ENCODE data around the gene SHKBP1.
"Not testable (repeated sequence)": the region's sequence is repeated elsewhere in the genome, so short reads cannot be mapped to it uniquely, and the experiment has no call there.

SHKBP1 gene

GRCh38 chr19:40622773-40623075 is 46.1 kb downstream of the SHKBP1 start:
- H3K9me3 ChIP-seq (ENCODE audit: control insufficient read depth in 1 of 2, low read length in 2 of 2), result no peaks in the 10 kb centered on the region
- peaks cover 20 to 26% of the 10 kb centered on the region in 2 donors for H3K36me3 ChIP-seq (ENCODE audit: control insufficient read depth in 1 of 2, insufficient read depth in 2 of 2, low read length in 2 of 2)
- H3K4me1 ChIP-seq (ENCODE audit: control insufficient read depth in 1 of 2, insufficient read depth in 2 of 2, low read length in 2 of 2), result no peaks in the 10 kb centered on the region
- H3K27ac ChIP-seq (ENCODE audit: low read length), result no peak overlapping the region
- H3K4me3 ChIP-seq (ENCODE audit: low read depth in 1 of 2, low read length in 2 of 2), result no peak overlapping the region
- no peaks in the 10 kb centered on the region for H3K27me3 ChIP-seq (ENCODE audit: low read depth, low read length)

DNA sequence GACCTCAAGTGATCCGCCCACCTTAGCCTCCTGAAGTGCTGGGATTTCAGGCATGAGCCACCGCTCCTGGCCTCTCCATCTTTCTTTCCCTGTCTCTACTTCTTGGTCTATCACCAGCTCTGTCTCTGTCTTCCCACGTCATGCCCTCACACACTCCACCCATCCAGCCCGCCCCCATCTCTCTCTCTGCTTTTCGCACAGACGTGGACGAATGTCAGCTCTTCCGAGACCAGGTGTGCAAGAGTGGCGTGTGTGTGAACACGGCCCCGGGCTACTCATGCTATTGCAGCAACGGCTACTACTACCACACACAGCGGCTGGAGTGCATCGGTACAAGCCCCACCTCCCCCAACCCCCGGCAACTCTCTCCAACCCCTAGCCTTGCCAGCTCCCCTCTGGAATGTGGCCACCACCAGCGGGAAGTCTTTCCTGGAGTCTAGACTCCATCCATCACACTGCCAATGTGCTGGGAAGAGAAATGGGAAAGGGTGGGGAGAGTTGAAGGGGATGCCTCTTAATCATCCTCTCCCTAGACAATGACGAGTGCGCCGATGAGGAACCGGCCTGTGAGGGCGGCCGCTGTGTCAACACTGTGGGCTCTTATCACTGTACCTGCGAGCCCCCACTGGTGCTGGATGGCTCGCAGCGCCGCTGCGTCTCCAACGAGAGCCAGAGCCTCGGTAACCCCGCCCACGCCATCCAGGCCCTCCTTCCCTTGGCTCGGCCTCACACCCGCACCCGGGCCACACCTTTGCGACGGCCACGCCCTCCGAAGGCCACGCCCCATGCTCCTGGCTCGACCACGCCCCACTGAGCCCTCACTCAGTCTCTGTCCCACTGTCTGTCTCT is 47.0 kb downstream of the SHKBP1 start:
- Histone ChIP-seq H3K4me3 (ENCODE audit: low read depth in 1 of 2, low read length in 2 of 2) (no peak overlapping the region), H3K27me3 (ENCODE audit: low read depth, low read length) (no peaks in the 10 kb centered on the region), H3K27ac (ENCODE audit: low read length) (no peak overlapping the region), H3K4me1 (ENCODE audit: control insufficient read depth in 1 of 2, insufficient read depth in 2 of 2, low read length in 2 of 2) (no peaks in the 10 kb centered on the region), H3K9me3 (ENCODE audit: control insufficient read depth in 1 of 2, low read length in 2 of 2) (no peaks in the 10 kb centered on the region), H3K36me3 (ENCODE audit: control insufficient read depth in 1 of 2, insufficient read depth in 2 of 2, low read length in 2 of 2) (peaks cover 20 to 26% of the 10 kb centered on the region in 2 donors)

- not testable (repeated sequence) for H3K27me3 ChIP-seq (ENCODE audit: low read depth, low read length); H3K4me3 ChIP-seq (ENCODE audit: low read depth in 1 of 2, low read length in 2 of 2); H3K4me1 ChIP-seq (ENCODE audit: control insufficient read depth in 1 of 2, insufficient read depth in 2 of 2, low read length in 2 of 2); H3K9me3 ChIP-seq (ENCODE audit: control insufficient read depth in 1 of 2, low read length in 2 of 2); H3K27ac ChIP-seq (ENCODE audit: low read length)
- H3K36me3 ChIP-seq (ENCODE audit: control insufficient read depth in 1 of 2, insufficient read depth in 2 of 2, low read length in 2 of 2), result peaks cover 14 to 31% of the 10 kb centered on the region in 2 donors
Measured at GRCh38 chr19:40624369-40625153, 47.9 kb downstream of the SHKBP1 start.

- Histone ChIP-seq H3K36me3 (ENCODE audit: control insufficient read depth in 1 of 2, insufficient read depth in 2 of 2, low read length in 2 of 2) (peaks cover 11 to 30% of the 10 kb centered on the region in 2 donors), H3K27ac (ENCODE audit: low read length) (no peak overlapping the region), H3K27me3 (ENCODE audit: low read depth, low read length) (no peaks in the 10 kb centered on the region), H3K4me1 (ENCODE audit: control insufficient read depth in 1 of 2, insufficient read depth in 2 of 2, low read length in 2 of 2) (no peaks in the 10 kb centered on the region), H3K9me3 (ENCODE audit: control insufficient read depth in 1 of 2, low read length in 2 of 2) (no peaks in the 10 kb centered on the region), H3K4me3 (ENCODE audit: low read depth in 1 of 2, low read length in 2 of 2) (no peak overlapping the region)
Measured at GRCh38 chr19:40625406-40626120, 48.9 kb downstream of the SHKBP1 start.

DNA sequence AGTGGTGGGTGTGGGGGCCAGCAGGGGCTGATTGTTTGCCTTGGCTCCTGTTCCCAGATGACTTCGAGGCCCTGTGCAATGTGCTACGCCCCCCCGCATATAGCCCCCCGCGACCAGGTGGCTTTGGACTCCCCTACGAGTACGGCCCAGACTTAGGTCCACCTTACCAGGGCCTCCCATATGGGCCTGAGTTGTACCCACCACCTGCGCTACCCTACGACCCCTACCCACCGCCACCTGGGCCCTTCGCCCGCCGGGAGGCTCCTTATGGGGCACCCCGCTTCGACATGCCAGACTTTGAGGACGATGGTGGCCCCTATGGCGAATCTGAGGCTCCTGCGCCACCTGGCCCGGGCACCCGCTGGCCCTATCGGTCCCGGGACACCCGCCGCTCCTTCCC is 50.2 kb downstream of the SHKBP1 start:
- Histone ChIP-seq H3K9me3 (ENCODE audit: control insufficient read depth in 1 of 2, low read length in 2 of 2) (no peaks in the 10 kb centered on the region), H3K4me3 (ENCODE audit: low read depth in 1 of 2, low read length in 2 of 2) (no peak overlapping the region), H3K4me1 (ENCODE audit: control insufficient read depth in 1 of 2, insufficient read depth in 2 of 2, low read length in 2 of 2) (no peaks in the 10 kb centered on the region), H3K36me3 (ENCODE audit: control insufficient read depth in 1 of 2, insufficient read depth in 2 of 2, low read length in 2 of 2) (peaks cover 6 to 30% of the 10 kb centered on the region in 2 donors), H3K27ac (ENCODE audit: low read length) (no peak overlapping the region), H3K27me3 (ENCODE audit: low read depth, low read length) (no peaks in the 10 kb centered on the region)

DNA sequence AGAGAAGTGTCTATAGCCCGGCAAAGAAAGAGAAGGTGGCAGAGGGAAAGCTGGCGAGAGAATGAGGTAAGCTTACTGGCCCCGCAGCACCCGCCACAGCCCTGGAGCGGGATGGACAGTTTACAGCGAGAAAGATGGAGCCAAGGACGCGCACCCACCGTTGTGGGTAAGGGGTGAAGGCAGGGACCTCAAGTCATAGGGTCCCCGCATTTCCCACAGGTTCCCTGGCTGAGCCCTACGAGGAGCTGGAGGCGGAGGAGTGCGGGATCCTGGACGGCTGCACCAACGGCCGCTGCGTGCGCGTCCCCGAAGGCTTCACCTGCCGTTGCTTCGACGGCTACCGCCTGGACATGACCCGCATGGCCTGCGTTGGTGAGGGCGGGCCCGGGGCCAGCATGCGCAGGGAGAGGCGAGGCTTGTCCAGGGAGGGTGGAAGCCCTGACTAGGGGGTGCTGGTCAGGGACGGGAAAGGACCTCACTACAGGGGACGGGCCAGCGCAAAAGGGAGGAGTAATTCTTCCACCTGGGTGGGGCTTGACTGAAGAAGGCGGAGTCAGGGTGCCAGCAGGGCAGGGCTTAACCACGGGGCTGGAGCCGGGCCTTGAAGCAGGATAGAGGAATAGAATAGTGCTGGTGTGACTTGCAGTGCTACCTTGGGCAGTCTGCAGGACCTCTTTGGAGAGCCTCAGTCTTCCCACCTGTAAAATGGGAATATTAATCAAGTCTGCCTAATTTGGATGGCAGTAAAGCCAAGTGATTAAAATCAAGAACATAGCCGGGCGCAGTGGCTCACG is 51.0 kb downstream of the SHKBP1 start:
- Histone ChIP-seq H3K27ac (ENCODE audit: low read length) (no peak overlapping the region), H3K9me3 (ENCODE audit: control insufficient read depth in 1 of 2, low read length in 2 of 2) (no peaks in the 10 kb centered on the region), H3K27me3 (ENCODE audit: low read depth, low read length) (no peaks in the 10 kb centered on the region), H3K4me3 (ENCODE audit: low read depth in 1 of 2, low read length in 2 of 2) (no peak overlapping the region), H3K4me1 (ENCODE audit: control insufficient read depth in 1 of 2, insufficient read depth in 2 of 2, low read length in 2 of 2) (no peaks in the 10 kb centered on the region), H3K36me3 (ENCODE audit: control insufficient read depth in 1 of 2, insufficient read depth in 2 of 2, low read length in 2 of 2) (peaks cover 6 to 23% of the 10 kb centered on the region in 2 donors)

DNA sequence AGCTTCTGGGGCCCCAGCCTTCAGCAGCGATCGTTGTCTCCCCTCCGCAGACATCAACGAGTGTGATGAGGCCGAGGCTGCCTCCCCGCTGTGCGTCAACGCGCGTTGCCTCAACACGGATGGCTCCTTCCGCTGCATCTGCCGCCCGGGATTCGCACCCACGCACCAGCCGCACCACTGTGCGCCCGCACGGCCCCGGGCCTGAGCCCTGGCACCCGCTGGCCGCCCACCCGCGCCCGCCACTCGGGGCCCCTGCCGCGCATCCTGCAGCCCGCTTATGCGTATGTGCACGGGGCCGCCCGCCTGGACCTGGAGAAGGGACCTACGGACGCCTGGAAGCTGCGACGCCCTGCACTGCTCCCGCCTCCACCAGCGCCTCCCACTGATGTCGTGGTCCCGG is 52.7 kb downstream of the SHKBP1 start:
- Histone ChIP-seq H3K36me3 (ENCODE audit: control insufficient read depth in 1 of 2, insufficient read depth in 2 of 2, low read length in 2 of 2) (peaks cover 6 to 23% of the 10 kb centered on the region in 2 donors), H3K27ac (ENCODE audit: low read length) (no peak overlapping the region), H3K27me3 (ENCODE audit: low read depth, low read length) (no peaks in the 10 kb centered on the region), H3K9me3 (ENCODE audit: control insufficient read depth in 1 of 2, low read length in 2 of 2) (no peaks in the 10 kb centered on the region), H3K4me3 (ENCODE audit: low read depth in 1 of 2, low read length in 2 of 2) (no peak overlapping the region), H3K4me1 (ENCODE audit: control insufficient read depth in 1 of 2, insufficient read depth in 2 of 2, low read length in 2 of 2) (peaks cover 0 to 6% of the 10 kb centered on the region in 2 donors)

DNA sequence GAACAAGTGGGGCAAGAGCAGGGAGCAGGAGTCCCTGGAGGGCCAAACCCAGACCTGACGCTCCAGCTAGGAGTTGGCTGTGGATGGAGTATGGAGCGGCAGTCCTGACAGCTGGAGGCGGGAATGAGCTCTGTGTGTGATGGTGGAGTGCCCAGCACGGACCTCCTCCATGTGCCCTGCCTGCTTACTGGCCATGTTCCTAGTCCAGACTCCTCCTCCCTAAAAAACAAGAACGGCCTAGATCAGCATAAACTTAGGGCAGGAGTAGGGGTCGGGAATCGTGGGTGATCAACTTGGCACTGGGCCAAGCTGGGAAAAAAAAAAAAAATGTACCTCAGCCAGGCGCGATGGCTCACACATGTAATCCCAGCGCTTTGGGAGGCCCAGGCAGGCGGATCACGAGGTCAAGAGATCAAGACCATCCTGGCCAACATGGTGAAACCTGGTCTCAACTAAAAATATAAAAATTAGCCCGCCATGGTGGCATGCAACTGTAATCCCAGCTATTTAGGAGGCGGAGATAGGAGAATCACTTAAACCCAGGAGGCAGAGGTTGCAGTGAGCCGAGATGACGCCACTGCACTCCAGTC is 54.0 kb downstream of the SHKBP1 start:
- Histone ChIP-seq H3K4me3 (ENCODE audit: low read depth in 1 of 2, low read length in 2 of 2) (no peak overlapping the region), H3K4me1 (ENCODE audit: control insufficient read depth in 1 of 2, insufficient read depth in 2 of 2, low read length in 2 of 2) (peaks cover 0 to 6% of the 10 kb centered on the region in 2 donors), H3K36me3 (ENCODE audit: control insufficient read depth in 1 of 2, insufficient read depth in 2 of 2, low read length in 2 of 2) (peaks cover 6 to 22% of the 10 kb centered on the region in 2 donors), H3K27me3 (ENCODE audit: low read depth, low read length) (no peaks in the 10 kb centered on the region), H3K9me3 (ENCODE audit: control insufficient read depth in 1 of 2, low read length in 2 of 2) (no peaks in the 10 kb centered on the region), H3K27ac (ENCODE audit: low read length) (no peak overlapping the region)

- H3K27me3 ChIP-seq (ENCODE audit: low read depth, low read length), result no peaks in the 10 kb centered on the region
- H3K4me1 ChIP-seq (ENCODE audit: control insufficient read depth in 1 of 2, insufficient read depth in 2 of 2, low read length in 2 of 2), result peaks cover 0 to 6% of the 10 kb centered on the region in 2 donors
- H3K27ac ChIP-seq (ENCODE audit: low read length), result no peak overlapping the region
- H3K9me3 ChIP-seq (ENCODE audit: control insufficient read depth in 1 of 2, low read length in 2 of 2), result no peaks in the 10 kb centered on the region
- no peak overlapping the region for H3K4me3 ChIP-seq (ENCODE audit: low read depth in 1 of 2, low read length in 2 of 2)
- H3K36me3 ChIP-seq (ENCODE audit: control insufficient read depth in 1 of 2, insufficient read depth in 2 of 2, low read length in 2 of 2), result peaks cover 0 to 8% of the 10 kb centered on the region in 2 donors
Measured at GRCh38 chr19:40632311-40633036, 55.8 kb downstream of the SHKBP1 start.

DNA sequence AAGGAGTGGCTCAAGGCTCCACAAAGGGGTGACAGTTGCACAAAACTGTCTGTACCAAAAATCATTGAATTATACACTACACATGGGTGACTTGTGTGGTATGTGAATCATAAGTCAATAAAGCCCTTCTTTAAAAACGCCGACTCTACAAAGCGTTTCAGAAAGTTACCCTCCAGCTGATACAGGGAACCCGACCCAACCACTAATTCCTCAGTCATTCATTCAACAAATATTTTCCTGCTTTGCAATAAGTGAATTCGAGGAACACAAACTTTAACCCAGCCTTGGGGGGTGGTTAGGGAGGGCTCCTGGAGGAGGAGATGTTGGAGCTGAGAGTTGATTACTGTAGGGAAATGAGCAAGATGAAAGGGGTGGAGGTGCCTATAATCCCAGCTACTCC is 56.5 kb downstream of the SHKBP1 start:
- no peak overlapping the region for H3K4me3 ChIP-seq (ENCODE audit: low read depth in 1 of 2, low read length in 2 of 2)
- H3K9me3 ChIP-seq (ENCODE audit: control insufficient read depth in 1 of 2, low read length in 2 of 2), result no peaks in the 10 kb centered on the region
- H3K27ac ChIP-seq (ENCODE audit: low read length), result no peak overlapping the region
- peaks cover 0 to 8% of the 10 kb centered on the region in 2 donors for H3K36me3 ChIP-seq (ENCODE audit: control insufficient read depth in 1 of 2, insufficient read depth in 2 of 2, low read length in 2 of 2)
- peaks cover 0 to 6% of the 10 kb centered on the region in 2 donors for H3K4me1 ChIP-seq (ENCODE audit: control insufficient read depth in 1 of 2, insufficient read depth in 2 of 2, low read length in 2 of 2)
- no peaks in the 10 kb centered on the region for H3K27me3 ChIP-seq (ENCODE audit: low read depth, low read length)
